NB4 (cell line): ENCODE measurements around the gene MCF2L.

Experiments
- POLR2A ChIP-seq: IDR thresholded peaks from 2 replicates; pipeline ENCODE4 v1.6.1; 2011; ENCODE audit warnings: mild to moderate bottlenecking; ENCODE audit not compliant: insufficient read length; ENCODE audit errors: extremely low read depth
- TF ChIP-seq, protein P1 (sequence below): IDR thresholded peaks from one replicate; pipeline ENCODE4 v1.5.1; 2012; ENCODE audit warnings: low read depth, low read length
- TF ChIP-seq, protein P2 (sequence below): IDR thresholded peaks from 2 replicates; pipeline ENCODE4 v1.6.1; 2011; ENCODE audit warnings: low read depth, low read length

- TF ChIP-seq, protein P1, sequence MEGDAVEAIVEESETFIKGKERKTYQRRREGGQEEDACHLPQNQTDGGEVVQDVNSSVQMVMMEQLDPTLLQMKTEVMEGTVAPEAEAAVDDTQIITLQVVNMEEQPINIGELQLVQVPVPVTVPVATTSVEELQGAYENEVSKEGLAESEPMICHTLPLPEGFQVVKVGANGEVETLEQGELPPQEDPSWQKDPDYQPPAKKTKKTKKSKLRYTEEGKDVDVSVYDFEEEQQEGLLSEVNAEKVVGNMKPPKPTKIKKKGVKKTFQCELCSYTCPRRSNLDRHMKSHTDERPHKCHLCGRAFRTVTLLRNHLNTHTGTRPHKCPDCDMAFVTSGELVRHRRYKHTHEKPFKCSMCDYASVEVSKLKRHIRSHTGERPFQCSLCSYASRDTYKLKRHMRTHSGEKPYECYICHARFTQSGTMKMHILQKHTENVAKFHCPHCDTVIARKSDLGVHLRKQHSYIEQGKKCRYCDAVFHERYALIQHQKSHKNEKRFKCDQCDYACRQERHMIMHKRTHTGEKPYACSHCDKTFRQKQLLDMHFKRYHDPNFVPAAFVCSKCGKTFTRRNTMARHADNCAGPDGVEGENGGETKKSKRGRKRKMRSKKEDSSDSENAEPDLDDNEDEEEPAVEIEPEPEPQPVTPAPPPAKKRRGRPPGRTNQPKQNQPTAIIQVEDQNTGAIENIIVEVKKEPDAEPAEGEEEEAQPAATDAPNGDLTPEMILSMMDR, result no peak
- no peak for TF ChIP-seq POLR2A
- TF ChIP-seq, protein P2, sequence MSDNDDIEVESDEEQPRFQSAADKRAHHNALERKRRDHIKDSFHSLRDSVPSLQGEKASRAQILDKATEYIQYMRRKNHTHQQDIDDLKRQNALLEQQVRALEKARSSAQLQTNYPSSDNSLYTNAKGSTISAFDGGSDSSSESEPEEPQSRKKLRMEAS, result no peak
Observed at GRCh38 chr13:112999414-113000177, 30.6 kb downstream of the MCF2L start.
